ENCODE measurements around the gene CCDC43. TPM values are rescaled to one million over a fixed set of nuclear protein-coding genes. Genes with fewer than 3 reads are reported as not detected.

Gene CCDC43
- total RNA-seq, 1 donor from 2014 or later, result 46.5 TPM

DNA sequence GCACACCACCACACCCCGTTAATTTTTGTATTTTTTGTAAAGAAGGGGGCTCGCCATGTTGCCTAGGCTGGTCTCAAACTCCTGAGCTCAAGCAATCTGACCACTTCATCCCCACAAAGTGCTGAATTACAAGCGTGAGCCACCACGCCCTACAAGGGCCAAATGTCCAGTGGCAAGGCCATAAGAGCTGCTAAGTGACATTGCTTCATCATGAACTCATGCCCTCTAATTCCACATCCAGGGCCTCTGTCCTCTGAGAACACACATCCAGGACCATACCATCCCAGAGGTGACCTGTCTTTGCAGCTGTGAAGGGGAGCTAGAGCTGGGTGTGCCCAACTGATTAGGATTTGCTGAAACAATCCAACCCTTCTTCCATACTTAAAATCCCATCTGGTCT lies 58.9 kb downstream of the CCDC43 start:
- Histone ChIP-seq H3K4me2 (no peak overlapping the region), H3K4me3 (no peak overlapping the region), H3K9ac (no peak overlapping the region), H4K20me1 (ENCODE audit: low read depth) (no peaks in the 10 kb centered on the region), H3K9me3 (ENCODE audit: low read depth) (no peaks in the 10 kb centered on the region), H3K27ac (no peak overlapping the region), H2AFZ (replicated peaks) (no peak overlapping the region), H3K36me3 (no peaks in the 10 kb centered on the region), H3K79me2 (ENCODE audit: low read depth) (no peaks in the 10 kb centered on the region), H3K4me1 (peaks cover 23% of the 10 kb centered on the region), H3K27me3 (no peaks in the 10 kb centered on the region), H3F3A (ENCODE audit: low read depth) (peaks cover 27% of the 10 kb centered on the region)
- no peak for DNase-seq (ENCODE audit: low spot score)
- H3K27me3 Mint-ChIP-seq (ENCODE audit: insufficient read depth, low read depth), result peaks cover 19% of the 10 kb centered on the region
- no peak overlapping the region for H3K4me3 Mint-ChIP-seq
- H3K9me3 Mint-ChIP-seq, result no peaks in the 10 kb centered on the region
- H3K27ac Mint-ChIP-seq, result no peak overlapping the region
- TF ChIP-seq EZH2 (IDR thresholded peaks at IDR 0.05) (no peak), EZH2phosphoT487 (IDR thresholded peaks at IDR 0.05) (no peak)
- TF ChIP-seq, protein P1, sequence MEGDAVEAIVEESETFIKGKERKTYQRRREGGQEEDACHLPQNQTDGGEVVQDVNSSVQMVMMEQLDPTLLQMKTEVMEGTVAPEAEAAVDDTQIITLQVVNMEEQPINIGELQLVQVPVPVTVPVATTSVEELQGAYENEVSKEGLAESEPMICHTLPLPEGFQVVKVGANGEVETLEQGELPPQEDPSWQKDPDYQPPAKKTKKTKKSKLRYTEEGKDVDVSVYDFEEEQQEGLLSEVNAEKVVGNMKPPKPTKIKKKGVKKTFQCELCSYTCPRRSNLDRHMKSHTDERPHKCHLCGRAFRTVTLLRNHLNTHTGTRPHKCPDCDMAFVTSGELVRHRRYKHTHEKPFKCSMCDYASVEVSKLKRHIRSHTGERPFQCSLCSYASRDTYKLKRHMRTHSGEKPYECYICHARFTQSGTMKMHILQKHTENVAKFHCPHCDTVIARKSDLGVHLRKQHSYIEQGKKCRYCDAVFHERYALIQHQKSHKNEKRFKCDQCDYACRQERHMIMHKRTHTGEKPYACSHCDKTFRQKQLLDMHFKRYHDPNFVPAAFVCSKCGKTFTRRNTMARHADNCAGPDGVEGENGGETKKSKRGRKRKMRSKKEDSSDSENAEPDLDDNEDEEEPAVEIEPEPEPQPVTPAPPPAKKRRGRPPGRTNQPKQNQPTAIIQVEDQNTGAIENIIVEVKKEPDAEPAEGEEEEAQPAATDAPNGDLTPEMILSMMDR (IDR thresholded peaks at IDR 0.05), result no peak
- H3K36me3 Mint-ChIP-seq, result no peaks in the 10 kb centered on the region
- H3K4me1 Mint-ChIP-seq, result peaks cover 31% of the 10 kb centered on the region

DNA sequence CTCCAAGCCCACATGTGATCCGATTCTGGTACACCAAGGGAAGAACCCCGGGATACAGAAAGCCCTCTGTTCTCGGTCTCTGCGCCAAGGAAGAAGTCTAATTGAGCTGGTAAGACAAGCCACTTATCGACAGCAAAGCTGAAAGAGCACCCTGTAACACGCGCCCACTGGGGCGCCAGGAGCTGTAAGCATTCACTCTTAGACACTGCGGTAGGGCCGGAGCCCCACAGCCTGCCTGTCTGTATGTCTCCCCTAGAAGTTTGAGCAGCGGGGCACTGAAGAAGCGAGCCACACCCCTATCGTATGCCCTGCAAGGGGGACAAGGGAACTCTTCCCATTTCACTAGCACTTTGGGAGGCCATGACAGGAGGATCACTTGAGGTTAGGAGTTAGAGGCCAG lies 60.3 kb downstream of the CCDC43 start:
- Histone ChIP-seq H3K4me1 (peaks cover 26% of the 10 kb centered on the region), H3F3A (ENCODE audit: low read depth) (peaks cover 27% of the 10 kb centered on the region), H3K4me2 (no peak overlapping the region), H3K9me3 (ENCODE audit: low read depth) (no peaks in the 10 kb centered on the region), H2AFZ (replicated peaks) (no peak overlapping the region), H3K27me3 (no peaks in the 10 kb centered on the region), H3K4me3 (no peak overlapping the region), H3K36me3 (no peaks in the 10 kb centered on the region), H3K79me2 (ENCODE audit: low read depth) (no peaks in the 10 kb centered on the region), H3K27ac (no peak overlapping the region), H3K9ac (no peak overlapping the region), H4K20me1 (ENCODE audit: low read depth) (no peaks in the 10 kb centered on the region)
- no peaks in the 10 kb centered on the region for H3K9me3 Mint-ChIP-seq
- no peak for TF ChIP-seq EZH2 (IDR thresholded peaks at IDR 0.05)
- TF ChIP-seq, protein P1 (IDR thresholded peaks at IDR 0.05), result no peak
- TF ChIP-seq EZH2phosphoT487 (IDR thresholded peaks at IDR 0.05), result no peak
- no peak overlapping the region for H3K4me3 Mint-ChIP-seq
- H3K36me3 Mint-ChIP-seq, result no peaks in the 10 kb centered on the region
- no peak for DNase-seq (ENCODE audit: low spot score)
- H3K27ac Mint-ChIP-seq, result no peak overlapping the region
- H3K27me3 Mint-ChIP-seq (ENCODE audit: insufficient read depth, low read depth), result peaks cover 19% of the 10 kb centered on the region
- peaks cover 31% of the 10 kb centered on the region for H3K4me1 Mint-ChIP-seq

DNA sequence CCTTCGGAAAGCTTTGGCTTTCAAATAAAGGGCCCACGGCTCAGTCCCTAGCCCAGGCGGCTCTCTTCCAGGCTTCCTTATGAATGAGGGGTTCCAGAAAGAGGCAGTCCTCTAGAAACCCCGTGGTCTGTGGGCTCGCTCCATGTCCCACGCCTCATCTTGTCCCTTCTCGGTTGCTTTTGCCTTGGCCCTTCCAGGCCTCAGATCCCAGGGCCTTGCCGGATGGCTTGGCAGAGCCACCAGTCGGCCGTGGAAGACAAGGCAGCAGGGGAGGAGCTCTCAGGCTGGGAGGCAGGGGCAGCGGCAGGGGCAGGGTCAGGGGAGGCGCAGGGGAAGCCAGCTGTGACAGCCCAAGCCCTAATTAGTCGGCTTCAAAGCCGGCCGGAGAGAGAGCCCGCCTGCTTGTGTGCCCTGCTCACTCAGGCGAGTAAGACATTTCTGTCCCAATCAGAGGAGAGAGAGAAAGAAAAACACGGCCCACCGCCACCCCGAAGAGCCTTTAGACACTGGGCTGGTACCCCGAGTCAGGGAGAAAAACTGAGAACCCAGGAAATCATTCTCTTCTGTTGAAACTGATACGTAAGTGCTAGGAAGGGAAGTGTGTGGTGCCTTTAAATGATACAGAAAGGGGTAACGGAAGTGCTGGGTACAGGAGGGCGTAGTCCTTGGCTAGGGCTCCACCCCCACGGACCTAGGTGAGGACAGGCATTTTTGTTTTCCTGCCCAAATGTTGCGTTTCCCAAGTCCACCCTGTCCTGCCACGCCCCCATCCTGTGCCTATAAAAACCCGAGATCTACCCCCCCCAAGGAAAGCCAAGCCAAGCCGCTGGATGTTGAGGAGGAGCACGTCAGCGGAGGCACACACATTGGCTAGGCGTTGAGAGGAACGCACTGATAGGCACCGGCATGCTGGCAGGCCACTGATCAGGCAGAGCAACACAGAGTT lies 61.1 kb downstream of the CCDC43 start:
- no peaks in the 10 kb centered on the region for H3K36me3 ChIP-seq
- H3K36me3 Mint-ChIP-seq, result no peaks in the 10 kb centered on the region
- H3K4me3 Mint-ChIP-seq, result peak overlapping the region; percentile 75
- H3K27ac ChIP-seq, result peak overlapping the region; percentile 61
- H3K9me3 ChIP-seq (ENCODE audit: low read depth), result no peaks in the 10 kb centered on the region
- H3K79me2 ChIP-seq (ENCODE audit: low read depth), result no peaks in the 10 kb centered on the region
- peak overlapping the region; percentile 19 for H2AFZ ChIP-seq (replicated peaks)
- no peaks in the 10 kb centered on the region for H4K20me1 ChIP-seq (ENCODE audit: low read depth)
- H3K4me1 Mint-ChIP-seq, result peaks cover 31% of the 10 kb centered on the region
- TF ChIP-seq EZH2phosphoT487 (IDR thresholded peaks at IDR 0.05) (no peak), EZH2 (IDR thresholded peaks at IDR 0.05) (no peak)
- TF ChIP-seq, protein P1 (IDR thresholded peaks at IDR 0.05), result peak; percentile 16
- no peaks in the 10 kb centered on the region for H3K27me3 ChIP-seq
- DNase-seq (ENCODE audit: low spot score), result peak; percentile 96
- H3F3A ChIP-seq (ENCODE audit: low read depth), result peaks cover 27% of the 10 kb centered on the region
- peak overlapping the region; percentile 16 for H3K4me3 ChIP-seq
- H3K27me3 Mint-ChIP-seq (ENCODE audit: insufficient read depth, low read depth), result peaks cover 17% of the 10 kb centered on the region
- H3K9me3 Mint-ChIP-seq, result no peaks in the 10 kb centered on the region
- peak overlapping the region; percentile 98 for H3K27ac Mint-ChIP-seq
- no peak overlapping the region for H3K9ac ChIP-seq
- peak overlapping the region; percentile 67 for H3K4me2 ChIP-seq
- H3K4me1 ChIP-seq, result peaks cover 26% of the 10 kb centered on the region
